Activated CD4-positive, alpha-beta T cell treated with anti-CD3 and anti-CD28 coated beads, Interleukin-2, amount 10 ng/mL, durations not matched to agents 24 days and 14 days (primary cell): ENCODE measurements around the gene CAST. TPM values are rescaled to one million over a fixed set of nuclear protein-coding genes. Genes with fewer than 3 reads are reported as not detected.

Experiments used
- total RNA-seq: library from RNA; stranded (reverse); gene quantifications from 2 replicates; pipeline ENCODE4 v1.2.3, GENCODE V29; 2022

CAST gene
- total RNA-seq, 1 donor from 2014 or later, result 104 TPM

Other genes starting within 250 kb of the CAST start
- not detected in 2 replicates for gene PCSK1, start 229.1 kb upstream of the CAST start, total RNA-seq
- gene ERAP1, start 145.6 kb downstream of the CAST start, total RNA-seq, result 91.6 and 99.1 TPM in 2 replicates
- gene ERAP2, start 214.1 kb downstream of the CAST start, total RNA-seq, result 48.9 and 51.3 TPM in 2 replicates